ENCODE data around the gene PTRHD1. TPM values are rescaled to one million over a fixed set of nuclear protein-coding genes. Genes with fewer than 3 reads are reported as not detected.

Gene PTRHD1
- total RNA-seq, 4 donors from 2014 or later, result 22.9 to 53.3 (median 31.6) TPM

GRCh38 chr2:24783641-24784040 lies 9.6 kb downstream of the PTRHD1 start:
- WGBS, result 89% methylated on average over 3 of the region's 3 CpGs
- no peaks in the 10 kb centered on the region for H3K36me3 ChIP-seq
- no peak overlapping the region for H3K4me3 ChIP-seq
- no peaks in the 10 kb centered on the region for H3K9me3 ChIP-seq
- no peak overlapping the region for H3K27ac ChIP-seq
- DNase-seq (ENCODE audit: low spot score in 2 of 2), result no peak
- no peak for TF ChIP-seq CTCF (IDR thresholded peaks at IDR 0.05)
- no peak for TF ChIP-seq EP300 (IDR thresholded peaks at IDR 0.05)
- TF ChIP-seq POLR2A (IDR thresholded peaks at IDR 0.05), result no peak
- TF ChIP-seq POLR2AphosphoS5 (IDR thresholded peaks at IDR 0.05), result no peak
- no peaks in the 10 kb centered on the region for H3K4me1 ChIP-seq
- no peaks in the 10 kb centered on the region for H3K27me3 ChIP-seq

DNA sequence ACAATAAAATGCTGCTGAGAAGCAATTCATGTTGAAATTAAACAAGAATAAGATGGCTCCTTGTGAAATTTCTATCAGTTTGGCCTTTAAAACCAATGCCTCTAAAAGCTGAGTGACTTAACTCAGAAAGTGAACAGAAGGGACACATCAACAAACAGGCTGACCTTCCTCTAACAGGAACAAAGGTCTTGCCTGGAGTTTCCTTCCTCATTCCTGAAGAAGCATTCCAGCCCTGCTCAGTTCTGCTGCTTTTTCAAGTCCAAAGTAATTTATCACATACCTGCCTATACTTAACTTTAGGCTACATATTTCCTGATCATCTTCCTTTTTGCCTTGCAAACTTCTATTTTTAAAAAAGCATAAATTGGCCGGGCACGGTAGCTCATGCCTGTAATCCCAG lies 14.1 kb downstream of the PTRHD1 start:
- Histone ChIP-seq H3K27me3 (no peaks in the 10 kb centered on the region), H3K36me3 (no peaks in the 10 kb centered on the region), H3K4me3 (no peak overlapping the region), H3K4me1 (no peaks in the 10 kb centered on the region), H3K27ac (no peak overlapping the region), H3K9me3 (no peaks in the 10 kb centered on the region)
- no peak for TF ChIP-seq POLR2AphosphoS5 (IDR thresholded peaks at IDR 0.05)
- TF ChIP-seq CTCF (IDR thresholded peaks at IDR 0.05), result no peak
- TF ChIP-seq EP300 (IDR thresholded peaks at IDR 0.05), result no peak
- TF ChIP-seq POLR2A (IDR thresholded peaks at IDR 0.05), result no peak
- no peak for DNase-seq (ENCODE audit: low spot score in 2 of 2)
- WGBS, result 65% methylated on average over 2 of the region's 2 CpGs

DNA sequence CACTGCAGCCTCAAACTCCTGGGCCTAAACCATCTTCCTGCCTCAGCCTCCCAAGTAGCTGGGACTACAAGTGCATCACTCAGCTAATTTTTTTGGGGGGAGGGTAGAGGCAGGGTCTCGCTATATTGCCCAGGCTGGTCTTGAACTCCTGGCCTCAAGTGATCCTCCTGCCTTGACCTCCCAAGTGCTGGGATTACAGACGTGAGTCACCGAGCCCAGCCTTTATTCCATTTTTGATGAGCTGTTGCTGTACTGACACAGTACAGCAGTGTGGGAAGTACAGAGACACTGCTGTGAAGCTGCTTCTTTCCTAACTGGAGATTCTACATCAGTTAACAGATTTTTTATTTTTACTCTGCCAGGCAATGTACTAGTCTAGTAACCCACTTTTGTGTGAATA lies 18.8 kb downstream of the PTRHD1 start:
- Histone ChIP-seq H3K27me3 (no peaks in the 10 kb centered on the region), H3K9me3 (no peaks in the 10 kb centered on the region), H3K27ac (no peak overlapping the region), H3K4me1 (peaks cover 6% of the 10 kb centered on the region), H3K4me3 (no peak overlapping the region), H3K36me3 (peaks cover 9% of the 10 kb centered on the region)
- no peak for TF ChIP-seq EP300 (IDR thresholded peaks at IDR 0.05)
- no peak for TF ChIP-seq CTCF (IDR thresholded peaks at IDR 0.05)
- no peak for TF ChIP-seq POLR2A (IDR thresholded peaks at IDR 0.05)
- TF ChIP-seq POLR2AphosphoS5 (IDR thresholded peaks at IDR 0.05), result no peak
- no peak for DNase-seq (ENCODE audit: low spot score in 2 of 2)
- 71% methylated on average over 3 of the region's 3 CpGs for WGBS

DNA sequence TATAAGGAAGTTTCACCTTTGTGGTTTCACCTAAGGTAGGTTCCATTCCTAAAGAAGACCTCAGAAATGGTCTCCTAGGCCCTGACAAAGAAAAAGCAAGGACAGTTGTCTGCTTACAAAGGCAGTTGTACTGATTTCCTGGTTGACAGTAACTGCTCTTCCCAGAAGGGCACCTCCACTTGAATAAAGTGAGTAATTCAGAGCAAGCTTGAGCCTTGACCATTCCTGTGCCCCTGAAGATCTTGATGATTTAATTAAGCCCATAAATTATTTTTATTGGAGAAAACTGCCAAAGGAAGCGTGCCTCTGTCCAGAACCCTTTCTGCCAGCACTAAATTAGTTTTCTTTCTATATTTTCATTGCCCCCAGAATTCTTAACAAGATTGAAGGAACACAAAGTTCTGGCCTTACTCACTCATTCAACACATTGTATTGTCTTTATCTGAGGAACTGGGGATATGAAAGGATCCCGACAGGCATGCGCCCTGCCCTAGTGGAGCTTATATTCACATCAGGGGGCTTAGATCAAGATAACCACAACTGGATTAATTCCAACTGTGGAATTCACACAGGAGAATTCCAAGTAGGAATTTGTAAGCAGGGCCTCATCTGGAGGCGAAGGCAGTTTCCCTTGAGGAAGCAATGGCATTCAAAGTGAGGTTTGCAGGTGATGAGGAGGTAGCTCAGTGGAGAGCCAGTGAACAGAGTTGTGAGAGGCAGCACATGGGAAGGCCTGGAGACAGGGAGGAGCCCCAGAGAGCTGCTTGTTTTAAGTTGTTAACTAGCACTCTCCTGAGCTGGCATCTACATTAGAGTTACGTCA lies 21.2 kb downstream of the PTRHD1 start:
- no peak for DNase-seq (ENCODE audit: low spot score in 2 of 2)
- WGBS, result 84% methylated on average over 5 of the region's 5 CpGs

More for the DNA sequence above, 21.2 kb downstream of the PTRHD1 start:
- Histone ChIP-seq H3K27ac (no peak overlapping the region), H3K4me3 (no peak overlapping the region), H3K4me1 (peaks cover 6% of the 10 kb centered on the region), H3K36me3 (peaks cover 19% of the 10 kb centered on the region), H3K9me3 (no peaks in the 10 kb centered on the region), H3K27me3 (no peaks in the 10 kb centered on the region)
- TF ChIP-seq CTCF (IDR thresholded peaks at IDR 0.05), result no peak
- no peak for TF ChIP-seq POLR2AphosphoS5 (IDR thresholded peaks at IDR 0.05)
- no peak for TF ChIP-seq EP300 (IDR thresholded peaks at IDR 0.05)
- TF ChIP-seq POLR2A (IDR thresholded peaks at IDR 0.05), result no peak
